Measurements from ENCODE around the gene CNTD1. TPM values are rescaled to one million over a fixed set of nuclear protein-coding genes. Genes with fewer than 3 reads are reported as not detected.

Gene CNTD1
- total and polyA plus RNA-seq, 2 experiments from 2014 or later, result 0.71 TPM; not detected in 1

DNA sequence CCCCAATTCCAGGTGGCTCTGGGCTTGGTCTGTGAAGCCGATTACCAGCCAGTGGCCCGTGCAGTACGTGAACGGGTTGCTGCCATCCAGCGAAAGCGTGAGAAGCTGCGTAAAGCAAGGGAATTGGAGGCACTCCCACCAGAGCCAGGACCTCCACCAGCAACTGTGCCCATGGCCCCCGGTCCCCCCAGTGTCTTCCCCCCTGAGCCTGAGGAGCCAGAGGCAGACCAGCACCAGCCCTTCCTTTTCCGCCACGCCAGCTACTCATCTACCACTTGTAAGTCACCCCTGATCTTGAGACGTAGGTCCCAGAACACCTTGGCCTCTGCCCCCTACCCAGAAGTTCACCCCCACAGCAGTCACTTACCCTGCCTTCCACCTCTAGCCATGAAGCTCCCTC, 11.4 kb upstream of the CNTD1 start:
- Histone ChIP-seq H3K9ac (no peak overlapping the region), H4K20me1 (ENCODE audit: insufficient read depth) (no peaks in the 10 kb centered on the region), H3K9me2 (ENCODE audit: insufficient read depth) (no peaks in the 10 kb centered on the region), H3K79me2 (ENCODE audit: insufficient read depth) (peaks cover 6% of the 10 kb centered on the region; the same call in 1 of the 2 replicates), H3K4me1 (ENCODE audit: insufficient read depth) (peaks cover 20% of the 10 kb centered on the region), H3K36me3 (ENCODE audit: low read depth) (peaks cover 4% of the 10 kb centered on the region; the same call in 1 of the 2 replicates), H3K27ac (no peak overlapping the region), H3K9me3 (ENCODE audit: low read depth) (no peaks in the 10 kb centered on the region), H3K4me2 (ENCODE audit: unreplicated experiment) (no peak overlapping the region), H3K4me3 (no peak overlapping the region), H2AFZ (no peak overlapping the region), H3F3A (ENCODE audit: insufficient read depth) (peaks cover 14% of the 10 kb centered on the region; the same call in 1 of the 2 replicates), H3K27me3 (replicated peaks; ENCODE audit: insufficient read depth) (no peaks in the 10 kb centered on the region)
- no peak for DNase-seq
- 80 to 86% methylated on average over 11 of the region's 11 CpGs for WGBS, 2 experiments (ENCODE audit: low coverage in 1 of 2, low lambda C conversion rate in 2 of 2, missing lambda C conversion rate in 2 of 2)
- in situ Hi-C loops (cut with MboI), result no loop called here
- TF ChIP-seq EZH2phosphoT487 (IDR thresholded peaks at IDR 0.05; ENCODE audit: insufficient read depth, low read depth), result no peak
- no peak for TF ChIP-seq EZH2 (IDR thresholded peaks at IDR 0.05; ENCODE audit: insufficient read depth, poor library complexity, severe bottlenecking)

DNA sequence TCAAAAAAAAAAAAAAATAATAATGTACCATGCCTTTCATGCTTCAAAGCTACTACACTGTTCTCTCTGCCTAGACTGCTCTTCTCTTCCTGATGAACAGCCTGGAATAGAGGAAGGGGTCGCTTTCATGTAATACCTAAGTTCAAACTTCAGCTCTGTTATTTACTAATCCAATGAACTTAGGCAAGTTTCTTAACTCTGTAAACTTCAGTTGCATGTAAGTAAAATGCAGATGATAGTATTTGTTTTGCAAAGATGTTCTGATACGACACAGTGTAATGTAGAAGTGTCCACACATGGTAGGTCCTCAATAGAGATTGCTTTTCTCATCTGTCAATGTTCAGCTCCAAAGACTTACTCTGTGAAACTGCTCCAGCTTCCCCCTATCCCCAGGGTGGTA, 6.7 kb upstream of the CNTD1 start:
- in situ Hi-C loops (cut with MboI), result no loop called here
- peaks cover 15% of the 10 kb centered on the region; the same call in 1 of the 2 replicates for H3F3A ChIP-seq (ENCODE audit: insufficient read depth)
- no peak overlapping the region for H3K4me3 ChIP-seq
- H3K36me3 ChIP-seq (ENCODE audit: low read depth), result 0 out of 2 replicates have a peak, but pooled peaks cover 4% of the 10 kb centered on the region
- H2AFZ ChIP-seq, result no peak overlapping the region
- H3K9me2 ChIP-seq (ENCODE audit: insufficient read depth), result no peaks in the 10 kb centered on the region
- H3K9me3 ChIP-seq (ENCODE audit: low read depth), result no peaks in the 10 kb centered on the region
- peaks cover 6% of the 10 kb centered on the region for H3K79me2 ChIP-seq (ENCODE audit: insufficient read depth)
- no peak for DNase-seq
- H4K20me1 ChIP-seq (ENCODE audit: insufficient read depth), result no peaks in the 10 kb centered on the region
- TF ChIP-seq EZH2 (IDR thresholded peaks at IDR 0.05; ENCODE audit: insufficient read depth, poor library complexity, severe bottlenecking) (no peak), EZH2phosphoT487 (IDR thresholded peaks at IDR 0.05; ENCODE audit: insufficient read depth, low read depth) (no peak)
- WGBS, 2 experiments (ENCODE audit: low coverage in 1 of 2, low lambda C conversion rate in 2 of 2, missing lambda C conversion rate in 2 of 2), result 98 to 100% methylated on average over 2 of the region's 2 CpGs
- H3K4me2 ChIP-seq (ENCODE audit: unreplicated experiment), result no peak overlapping the region
- no peak overlapping the region for H3K9ac ChIP-seq
- H3K4me1 ChIP-seq (ENCODE audit: insufficient read depth), result 0 out of 2 replicates have a peak, but pooled peaks cover 4% of the 10 kb centered on the region
- H3K27me3 ChIP-seq (replicated peaks; ENCODE audit: insufficient read depth), result no peaks in the 10 kb centered on the region
- no peak overlapping the region for H3K27ac ChIP-seq

DNA sequence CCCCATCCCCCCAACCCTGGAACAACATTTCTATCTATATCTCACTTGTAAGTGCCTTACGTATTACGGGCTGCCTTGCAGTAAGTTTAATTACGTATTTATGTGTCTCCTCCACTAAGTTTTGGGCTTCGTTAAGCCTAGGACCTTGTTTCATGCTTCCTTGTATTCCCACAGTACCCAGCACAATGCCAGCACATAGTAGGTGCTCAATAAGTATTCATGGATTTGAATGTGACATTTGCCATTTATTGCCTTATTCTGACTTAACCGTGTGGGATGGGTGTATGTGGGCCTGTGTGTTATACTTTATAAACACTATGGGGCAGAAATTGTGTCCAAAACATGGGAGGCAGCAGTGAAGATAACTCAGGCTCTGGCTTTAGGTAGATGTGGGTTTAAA, 6.1 kb upstream of the CNTD1 start:
- peaks cover 10% of the 10 kb centered on the region; the same call in 1 of the 2 replicates for H3K4me1 ChIP-seq (ENCODE audit: insufficient read depth)
- H4K20me1 ChIP-seq (ENCODE audit: insufficient read depth), result no peaks in the 10 kb centered on the region
- no peak for TF ChIP-seq EZH2phosphoT487 (IDR thresholded peaks at IDR 0.05; ENCODE audit: insufficient read depth, low read depth)
- no peak for TF ChIP-seq EZH2 (IDR thresholded peaks at IDR 0.05; ENCODE audit: insufficient read depth, poor library complexity, severe bottlenecking)
- DNase-seq, result no peak
- H3K36me3 ChIP-seq (ENCODE audit: low read depth), result 0 out of 2 replicates have a peak, but pooled peaks cover 4% of the 10 kb centered on the region
- WGBS, 2 experiments (ENCODE audit: low coverage in 1 of 2, low lambda C conversion rate in 2 of 2, missing lambda C conversion rate in 2 of 2), result 31 to 42% methylated on average over 5 of the region's 5 CpGs
- no peaks in the 10 kb centered on the region for H3K27me3 ChIP-seq (replicated peaks; ENCODE audit: insufficient read depth)
- H2AFZ ChIP-seq, result no peak overlapping the region
- H3K9ac ChIP-seq, result no peak overlapping the region
- no peak overlapping the region for H3K4me3 ChIP-seq
- no peaks in the 10 kb centered on the region for H3K9me3 ChIP-seq (ENCODE audit: low read depth)
- peaks cover 12% of the 10 kb centered on the region for H3K79me2 ChIP-seq (ENCODE audit: insufficient read depth)
- H3K9me2 ChIP-seq (ENCODE audit: insufficient read depth), result no peaks in the 10 kb centered on the region
- H3K27ac ChIP-seq, result no peak overlapping the region
- H3K4me2 ChIP-seq (ENCODE audit: unreplicated experiment), result no peak overlapping the region
- in situ Hi-C loops (cut with MboI), result no loop called here
- H3F3A ChIP-seq (ENCODE audit: insufficient read depth), result peaks cover 15% of the 10 kb centered on the region; the same call in 1 of the 2 replicates

DNA sequence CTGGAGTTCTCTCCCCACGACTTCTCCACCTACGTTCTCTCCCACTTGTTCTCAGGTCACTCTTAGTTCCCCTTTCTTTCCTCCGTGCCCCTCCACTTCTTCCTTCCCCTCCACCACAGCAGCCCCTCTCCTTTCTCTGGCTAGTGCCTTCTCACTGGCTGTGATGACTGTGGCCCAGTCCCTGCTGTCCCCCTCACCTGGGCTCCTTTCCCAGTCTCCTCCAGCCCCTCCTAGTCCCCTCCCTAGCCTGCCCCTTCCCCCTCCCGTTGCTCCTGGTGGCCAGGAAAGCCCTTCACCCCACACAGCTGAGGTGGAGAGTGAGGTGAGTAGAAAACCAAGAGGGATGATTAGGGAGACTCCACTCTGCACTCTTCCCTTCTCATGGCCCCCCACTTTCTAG, 3.6 kb upstream of the CNTD1 start:
- H3K27me3 ChIP-seq (replicated peaks; ENCODE audit: insufficient read depth), result no peaks in the 10 kb centered on the region
- in situ Hi-C loops (cut with MboI), result no loop called here
- H3K79me2 ChIP-seq (ENCODE audit: insufficient read depth), result peaks cover 20% of the 10 kb centered on the region
- WGBS, 2 experiments (ENCODE audit: low coverage in 1 of 2, low lambda C conversion rate in 2 of 2, missing lambda C conversion rate in 2 of 2), result 78 to 90% methylated on average over 3 to 4 of the region's 4 CpGs
- TF ChIP-seq EZH2phosphoT487 (IDR thresholded peaks at IDR 0.05; ENCODE audit: insufficient read depth, low read depth) (no peak), EZH2 (IDR thresholded peaks at IDR 0.05; ENCODE audit: insufficient read depth, poor library complexity, severe bottlenecking) (no peak)
- H3K36me3 ChIP-seq (ENCODE audit: low read depth), result no peaks in the 10 kb centered on the region
- no peak for DNase-seq
- no peak overlapping the region for H3K4me2 ChIP-seq (ENCODE audit: unreplicated experiment)
- H3K4me3 ChIP-seq, result no peak overlapping the region
- no peak overlapping the region for H3K9ac ChIP-seq
- H2AFZ ChIP-seq, result no peak overlapping the region
- H3K9me3 ChIP-seq (ENCODE audit: low read depth), result no peaks in the 10 kb centered on the region
- no peak overlapping the region for H3K27ac ChIP-seq
- H3F3A ChIP-seq (ENCODE audit: insufficient read depth), result peaks cover 10% of the 10 kb centered on the region; the same call in 1 of the 2 replicates
- H3K9me2 ChIP-seq (ENCODE audit: insufficient read depth), result no peaks in the 10 kb centered on the region
- no peaks in the 10 kb centered on the region for H4K20me1 ChIP-seq (ENCODE audit: insufficient read depth)
- H3K4me1 ChIP-seq (ENCODE audit: insufficient read depth), result peaks cover 13% of the 10 kb centered on the region; the same call in 1 of the 2 replicates
